Measurements from ENCODE around the gene OR52B2. TPM values are rescaled to one million over a fixed set of nuclear protein-coding genes. Genes with fewer than 3 reads are reported as not detected.

Gene OR52B2
- total RNA-seq, 1 experiment from 2014 or later: not detected

DNA sequence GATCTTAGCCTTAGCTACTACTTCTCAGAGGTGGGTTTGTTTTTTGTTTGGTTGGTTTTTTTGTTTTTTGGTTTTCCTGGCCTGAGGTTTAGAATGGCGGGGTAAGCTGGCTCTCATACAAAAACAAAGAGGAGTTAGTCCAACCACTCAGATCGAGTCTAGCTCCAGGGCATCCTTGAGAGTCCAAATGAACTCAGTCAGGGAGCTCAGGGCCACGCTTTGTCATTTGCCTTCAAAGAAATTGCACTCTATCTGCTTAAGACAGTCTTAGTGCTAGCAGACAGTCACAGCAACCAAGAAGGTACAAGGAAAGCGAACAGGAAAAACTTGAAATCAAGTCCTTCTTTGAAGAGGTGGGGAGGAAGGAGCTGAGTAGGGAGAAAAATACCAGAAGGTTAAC, 46.4 kb upstream of the OR52B2 start:
- Mint-ChIP-seq H3K27me3 (ENCODE audit: insufficient read depth, unreplicated experiment) (no peaks in the 10 kb centered on the region), H3K4me3 (ENCODE audit: unreplicated experiment) (no peak overlapping the region), H3K4me1 (ENCODE audit: low read depth, unreplicated experiment) (no peaks in the 10 kb centered on the region), H3K9me3 (ENCODE audit: unreplicated experiment) (no peaks in the 10 kb centered on the region), H3K27ac (ENCODE audit: unreplicated experiment) (no peak overlapping the region), H3K36me3 (ENCODE audit: insufficient read depth, unreplicated experiment) (peaks cover 18% of the 10 kb centered on the region)
- ChIA-PET CTCF (interaction anchor here (1.3 kb wide), 1 partner anchor 147 kb away, joined by 4 read pairs; no protein-coding TSS in a partner anchor), POLR2A (no interaction called here)
- Histone ChIP-seq H3K36me3 (ENCODE audit: control insufficient read depth, insufficient read depth, low read length) (peaks cover 2% of the 10 kb centered on the region), H3K9me3 (no peaks in the 10 kb centered on the region), H3K27me3 (replicated peaks; ENCODE audit: control insufficient read depth, insufficient read depth, low read length) (no peaks in the 10 kb centered on the region), H3K4me1 (no peaks in the 10 kb centered on the region), H3K4me3 (ENCODE audit: low read depth, low read length) (no peak overlapping the region)
- TF ChIP-seq CTCF (IDR thresholded peaks at IDR 0.05; ENCODE audit: insufficient read depth in 1 of 2, low read depth in 1 of 2, low read length in 1 of 2, severe bottlenecking in 1 of 2, unreplicated experiment in 1 of 2): no peak
- DNase-seq: no peak
- no TSS peak for BruUV-seq (replicated peaks)
- intact Hi-C loops (cut with micrococcal nuclease; ENCODE audit: unreplicated experiment): no loop called here

- Histone ChIP-seq H3K9me3 (no peaks in the 10 kb centered on the region), H3K4me1 (no peaks in the 10 kb centered on the region), H3K4me3 (ENCODE audit: low read depth, low read length) (no peak overlapping the region), H3K36me3 (ENCODE audit: control insufficient read depth, insufficient read depth, low read length) (peaks cover 4% of the 10 kb centered on the region), H3K27me3 (replicated peaks; ENCODE audit: control insufficient read depth, insufficient read depth, low read length) (no peaks in the 10 kb centered on the region)
- no peak for DNase-seq
- Mint-ChIP-seq H3K4me3 (ENCODE audit: unreplicated experiment) (no peak overlapping the region), H3K4me1 (ENCODE audit: low read depth, unreplicated experiment) (no peaks in the 10 kb centered on the region), H3K36me3 (ENCODE audit: insufficient read depth, unreplicated experiment) (peaks cover 19% of the 10 kb centered on the region), H3K27me3 (ENCODE audit: insufficient read depth, unreplicated experiment) (no peaks in the 10 kb centered on the region), H3K27ac (ENCODE audit: unreplicated experiment) (no peak overlapping the region), H3K9me3 (ENCODE audit: unreplicated experiment) (no peaks in the 10 kb centered on the region)
- TF ChIP-seq CTCF (IDR thresholded peaks at IDR 0.05; ENCODE audit: insufficient read depth in 1 of 2, low read depth in 1 of 2, low read length in 1 of 2, severe bottlenecking in 1 of 2, unreplicated experiment in 1 of 2): no peak
- intact Hi-C loops (cut with micrococcal nuclease; ENCODE audit: unreplicated experiment): no loop called here
- POLR2A ChIA-PET: no interaction called here
- CTCF ChIA-PET: no interaction called here
- no TSS peak for BruUV-seq (replicated peaks)
Measured at GRCh38 chr11:6214530-6214929, 44.4 kb upstream of the OR52B2 start.

DNA sequence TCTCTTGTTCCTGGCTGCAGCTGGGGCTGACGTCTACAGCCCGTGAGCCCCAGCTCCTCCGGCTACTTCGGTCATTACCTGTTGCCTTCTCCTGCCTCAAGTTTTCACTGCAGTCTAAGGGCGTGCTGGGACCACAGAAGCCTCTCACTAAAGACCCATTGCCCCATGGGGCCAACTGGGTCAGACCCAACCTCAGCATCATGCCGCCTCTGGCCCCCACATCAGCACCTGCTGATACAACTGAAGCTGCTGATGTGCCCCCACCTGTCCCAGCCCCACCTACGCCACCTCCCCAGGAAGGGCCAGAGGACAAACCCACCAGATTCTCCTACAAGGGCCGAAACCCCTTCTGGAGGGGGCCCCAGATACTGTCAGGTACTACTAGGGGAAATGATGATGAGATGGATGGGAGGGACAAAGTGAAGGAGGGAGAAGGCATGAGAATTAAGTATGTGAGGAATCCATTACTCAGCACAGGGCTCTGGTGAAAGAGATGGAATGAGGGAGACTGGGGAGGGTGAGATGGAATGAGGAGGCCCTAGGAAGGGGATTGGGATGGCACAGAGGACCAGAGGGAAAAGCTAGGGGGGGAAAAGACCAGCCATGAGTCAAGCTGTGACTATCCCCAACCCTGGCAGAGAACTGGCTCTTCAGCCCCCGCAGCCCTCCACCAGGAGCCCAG, 40.3 kb upstream of the OR52B2 start:
- no peak for TF ChIP-seq CTCF (IDR thresholded peaks at IDR 0.05; ENCODE audit: insufficient read depth in 1 of 2, low read depth in 1 of 2, low read length in 1 of 2, severe bottlenecking in 1 of 2, unreplicated experiment in 1 of 2)
- ChIA-PET POLR2A (no interaction called here), CTCF (no interaction called here)
- Mint-ChIP-seq H3K36me3 (ENCODE audit: insufficient read depth, unreplicated experiment) (peaks cover 12% of the 10 kb centered on the region), H3K9me3 (ENCODE audit: unreplicated experiment) (no peaks in the 10 kb centered on the region), H3K4me3 (ENCODE audit: unreplicated experiment) (no peak overlapping the region), H3K27ac (ENCODE audit: unreplicated experiment) (no peak overlapping the region), H3K4me1 (ENCODE audit: low read depth, unreplicated experiment) (peaks cover 5% of the 10 kb centered on the region), H3K27me3 (ENCODE audit: insufficient read depth, unreplicated experiment) (no peaks in the 10 kb centered on the region)
- Histone ChIP-seq H3K36me3 (ENCODE audit: control insufficient read depth, insufficient read depth, low read length) (peaks cover 3% of the 10 kb centered on the region; the same call in 1 of the 2 replicates), H3K9me3 (no peaks in the 10 kb centered on the region), H3K27me3 (replicated peaks; ENCODE audit: control insufficient read depth, insufficient read depth, low read length) (no peaks in the 10 kb centered on the region), H3K4me3 (ENCODE audit: low read depth, low read length) (no peak overlapping the region), H3K4me1 (no peaks in the 10 kb centered on the region)
- no peak for DNase-seq
- BruUV-seq (replicated peaks): no TSS peak
- intact Hi-C loops (cut with micrococcal nuclease; ENCODE audit: unreplicated experiment): no loop called here
